ENCODE measurements around the gene ANP32E. TPM values are rescaled to one million over a fixed set of nuclear protein-coding genes. Genes with fewer than 3 reads are reported as not detected.

ANP32E gene
- total and polyA plus RNA-seq, 2 donors from 2014 or later, result 22.1 to 41.7 TPM

GRCh38 chr1:150273311-150273710 is 37.4 kb upstream of the ANP32E start:
- H3K36me3 ChIP-seq (ENCODE audit: control insufficient read depth in 2 of 3, insufficient read depth in 3 of 3, low read length in 3 of 3), result no peaks in the 10 kb centered on the region
- FAIRE-seq (no peak), DNase-seq (no peak)
- no peak overlapping the region for H3K27ac ChIP-seq (ENCODE audit: low read depth in 2 of 2, low read length in 2 of 2)
- peak overlapping the region; percentile 28 to 68 (median 57) for H3K4me3 ChIP-seq (ENCODE audit: low read length in 3 of 3)
- intact Hi-C loops (cut with DNase I), result no loop called here
- no peaks in the 10 kb centered on the region for H3K9me3 ChIP-seq (ENCODE audit: control insufficient read depth in 2 of 3, insufficient read depth in 1 of 3, low read length in 3 of 3)
- peak overlapping the region in 2 of 3 donors; percentile 19 to 21 for H3K9ac ChIP-seq (ENCODE audit: low read length in 3 of 3)
- TF ChIP-seq CTCF (IDR thresholded peaks at IDR 0.05; ENCODE audit: borderline replicate concordance, extremely low read depth, insufficient read depth), result no peak
- no peaks in the 10 kb centered on the region for H3K27me3 ChIP-seq (ENCODE audit: control insufficient read depth, insufficient read depth, low read length)
- peaks cover 0 to 5% (median 0%) of the 10 kb centered on the region in 3 donors for H3K4me1 ChIP-seq (ENCODE audit: control insufficient read depth in 2 of 3, insufficient read depth in 2 of 3, low read depth in 1 of 3, low read length in 3 of 3)

GRCh38 chr1:150271291-150271959 is 35.5 kb upstream of the ANP32E start:
- peaks cover 5 to 17% (median 9%) of the 10 kb centered on the region in 3 donors for H3K4me1 ChIP-seq (ENCODE audit: control insufficient read depth in 2 of 3, insufficient read depth in 2 of 3, low read depth in 1 of 3, low read length in 3 of 3)
- FAIRE-seq, result no peak
- intact Hi-C loops (cut with DNase I), result no loop called here

GRCh38 chr1:150269451-150269850 is 33.5 kb upstream of the ANP32E start:
- FAIRE-seq (no peak), DNase-seq (no peak)
- Histone ChIP-seq H3K27me3 (ENCODE audit: control insufficient read depth, insufficient read depth, low read length) (no peaks in the 10 kb centered on the region), H3K9ac (ENCODE audit: low read length in 3 of 3) (peak overlapping the region in 2 of 3 donors; percentile 61 to 92), H3K4me1 (ENCODE audit: control insufficient read depth in 2 of 3, insufficient read depth in 2 of 3, low read depth in 1 of 3, low read length in 3 of 3) (peaks cover 5 to 17% (median 9%) of the 10 kb centered on the region in 3 donors), H3K9me3 (ENCODE audit: control insufficient read depth in 2 of 3, insufficient read depth in 1 of 3, low read length in 3 of 3) (no peaks in the 10 kb centered on the region), H3K27ac (ENCODE audit: low read depth in 2 of 2, low read length in 2 of 2) (peak overlapping the region in 1 of 2 donors; percentile 93), H3K36me3 (ENCODE audit: control insufficient read depth in 2 of 3, insufficient read depth in 3 of 3, low read length in 3 of 3) (peaks cover 0 to 25% (median 15%) of the 10 kb centered on the region in 3 donors), H3K4me3 (ENCODE audit: low read length in 3 of 3) (peak overlapping the region; percentile 75 to 90 (median 76))
- no peak for TF ChIP-seq CTCF (IDR thresholded peaks at IDR 0.05; ENCODE audit: borderline replicate concordance, extremely low read depth, insufficient read depth)
- intact Hi-C loops (cut with DNase I), result no loop called here

More at GRCh38 chr1:150271291-150271959, 35.5 kb upstream of the ANP32E start:
- H3K9ac ChIP-seq (ENCODE audit: low read length in 3 of 3), result no peak overlapping the region
- H3K27me3 ChIP-seq (ENCODE audit: control insufficient read depth, insufficient read depth, low read length), result no peaks in the 10 kb centered on the region
- no peak overlapping the region for H3K4me3 ChIP-seq (ENCODE audit: low read length in 3 of 3)
- H3K27ac ChIP-seq (ENCODE audit: low read depth in 2 of 2, low read length in 2 of 2), result no peak overlapping the region
- H3K36me3 ChIP-seq (ENCODE audit: control insufficient read depth in 2 of 3, insufficient read depth in 3 of 3, low read length in 3 of 3), result peaks cover 0 to 10% (median 1%) of the 10 kb centered on the region in 3 donors
- no peak for DNase-seq
- no peaks in the 10 kb centered on the region for H3K9me3 ChIP-seq (ENCODE audit: control insufficient read depth in 2 of 3, insufficient read depth in 1 of 3, low read length in 3 of 3)
- TF ChIP-seq CTCF (IDR thresholded peaks at IDR 0.05; ENCODE audit: borderline replicate concordance, extremely low read depth, insufficient read depth), result no peak

Measured in kidney (tissue), 14 donors.